Endothelial cell of hepatic sinusoid (primary cell): Measurements from ENCODE around the gene G6PC1.
"Not testable (repeated sequence)": the region's sequence is repeated elsewhere in the genome, so short reads cannot be mapped to it uniquely, and the experiment has no call there.

Source experiments
- in situ Hi-C: cut with HindIII; loops from 2 replicates; pipeline ENCODE4 v1.10.0; 2017; ENCODE audit warnings: low sequenced_read_pairs

G6PC1 gene

DNA sequence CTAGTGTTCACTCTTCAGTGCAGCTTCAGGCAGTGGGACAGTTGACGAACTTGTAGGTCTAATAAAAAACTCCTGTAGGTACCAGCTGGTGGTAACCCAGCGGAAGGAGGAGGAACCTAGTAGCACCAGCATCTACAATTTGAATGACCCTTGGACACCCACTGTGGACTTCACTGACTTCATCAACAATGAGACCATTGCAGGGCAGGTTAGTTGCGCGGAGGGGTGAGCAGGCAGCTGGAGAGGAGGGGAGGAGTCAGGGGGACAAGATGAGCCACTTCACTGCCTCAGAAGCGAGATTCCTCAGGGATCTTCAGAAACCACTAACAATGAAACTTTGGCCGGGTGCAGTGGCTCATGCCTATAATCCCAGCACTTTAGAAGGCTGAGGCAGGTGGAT is 27.3 kb upstream of the G6PC1 start:
- in situ Hi-C loops, result no loop called here

DNA sequence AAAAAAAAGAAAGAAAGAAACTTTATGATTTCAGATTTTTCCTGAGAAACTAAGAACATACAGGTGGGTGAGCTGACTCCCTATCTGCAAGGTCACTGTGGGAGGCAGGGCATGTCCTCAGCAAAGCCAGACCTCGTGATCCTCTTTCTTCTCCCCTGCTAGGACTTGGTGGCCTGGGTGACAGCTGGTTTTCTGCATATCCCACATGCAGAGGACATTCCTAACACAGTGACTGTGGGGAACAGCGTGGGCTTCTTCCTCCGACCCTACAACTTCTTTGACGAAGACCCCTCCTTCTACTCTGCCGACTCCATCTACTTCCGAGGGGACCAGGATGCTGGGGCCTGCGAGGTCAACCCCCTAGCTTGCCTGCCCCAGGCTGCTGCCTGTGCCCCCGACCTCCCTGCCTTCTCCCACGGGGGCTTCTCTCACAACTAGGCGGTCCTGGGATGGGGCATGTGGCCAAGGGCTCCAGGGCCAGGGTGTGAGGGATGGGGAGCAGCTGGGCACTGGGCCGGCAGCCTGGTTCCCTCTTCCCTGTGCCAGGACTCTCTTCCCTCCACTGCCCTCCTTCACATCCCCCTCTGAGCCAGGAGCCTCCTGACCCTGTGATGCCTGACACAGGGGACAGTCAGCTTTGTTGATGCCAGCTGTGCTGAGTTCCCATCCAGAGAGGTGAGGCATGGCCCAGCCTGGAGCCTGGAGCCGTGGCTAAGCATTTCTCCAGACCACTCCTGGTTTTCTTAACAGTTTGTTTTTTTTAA is 26.5 kb upstream of the G6PC1 start:
- in situ Hi-C loops, result not testable (repeated sequence)

GRCh38 chr17:42877037-42877436 is 23.6 kb upstream of the G6PC1 start:
- in situ Hi-C loops, result no loop called here

DNA sequence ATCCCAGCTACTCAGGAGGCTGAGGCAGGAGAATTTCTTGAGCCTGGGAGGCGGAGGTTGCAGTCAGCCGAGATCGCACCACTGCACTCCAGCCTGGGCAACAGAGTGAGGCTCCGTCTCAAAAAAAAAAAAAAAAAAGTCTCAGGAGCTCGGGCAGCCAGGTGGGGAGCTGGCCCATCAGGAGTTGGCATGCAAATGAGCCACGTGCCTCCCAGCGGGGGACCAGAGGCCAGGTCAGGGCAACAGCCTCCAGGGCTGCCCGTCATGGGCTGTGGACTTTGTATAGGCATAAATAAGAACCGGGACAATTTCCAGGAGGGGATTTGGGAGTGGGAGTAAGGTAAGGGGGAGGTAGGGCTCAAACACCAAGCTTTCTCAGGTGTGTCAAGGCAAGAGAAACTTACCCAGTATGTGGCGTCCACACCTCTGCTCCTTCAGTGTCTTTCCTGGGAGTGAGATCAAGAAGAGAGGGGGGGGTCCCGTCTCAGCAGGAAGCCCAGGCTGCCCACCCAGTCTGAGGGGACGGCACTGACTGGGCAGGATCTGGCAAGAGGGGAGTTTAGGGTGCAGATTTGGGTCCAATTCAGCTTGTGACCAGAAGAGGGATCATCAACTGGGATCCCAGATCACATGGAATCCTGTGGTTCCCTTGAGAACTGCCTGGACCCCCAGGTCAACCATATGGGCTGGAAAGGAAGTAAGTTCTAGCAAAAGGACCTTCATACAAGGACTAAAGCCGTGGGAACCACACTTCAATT is 22.3 kb upstream of the G6PC1 start:
- in situ Hi-C loops, result no loop called here

DNA sequence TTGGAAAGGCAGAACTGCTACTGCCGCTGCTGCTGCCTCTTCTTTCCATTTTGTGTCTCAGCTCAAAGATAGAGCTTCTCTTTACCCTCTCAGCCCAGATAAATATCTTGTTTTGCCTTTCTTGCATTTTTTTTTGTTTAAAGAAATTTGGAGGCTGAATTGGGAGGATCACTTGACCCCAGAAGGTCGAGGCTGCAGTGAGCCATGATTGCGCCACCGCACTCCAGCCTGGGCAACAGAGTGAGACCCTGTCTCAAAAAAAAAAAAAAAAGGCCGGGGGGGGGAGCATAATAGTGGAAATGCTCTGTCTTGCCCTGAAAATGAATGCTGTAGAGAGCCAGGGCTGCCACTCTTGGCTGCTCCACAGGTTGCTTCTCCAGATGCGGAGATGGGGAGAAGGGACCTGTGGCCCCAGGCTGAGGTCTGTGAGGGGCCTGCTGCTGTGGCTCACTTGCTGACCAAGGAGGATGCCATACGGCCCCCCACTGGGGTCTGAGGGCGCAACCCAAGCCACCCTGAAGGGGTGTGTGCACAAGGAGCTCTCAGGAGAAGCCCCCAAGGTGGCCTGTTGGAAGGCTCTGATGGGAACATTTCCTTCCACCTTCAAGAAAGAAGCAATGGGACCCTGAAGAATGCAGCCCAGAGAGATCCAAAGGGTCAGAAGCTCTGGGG is 21.5 kb upstream of the G6PC1 start:
- in situ Hi-C loops, result no loop called here

DNA sequence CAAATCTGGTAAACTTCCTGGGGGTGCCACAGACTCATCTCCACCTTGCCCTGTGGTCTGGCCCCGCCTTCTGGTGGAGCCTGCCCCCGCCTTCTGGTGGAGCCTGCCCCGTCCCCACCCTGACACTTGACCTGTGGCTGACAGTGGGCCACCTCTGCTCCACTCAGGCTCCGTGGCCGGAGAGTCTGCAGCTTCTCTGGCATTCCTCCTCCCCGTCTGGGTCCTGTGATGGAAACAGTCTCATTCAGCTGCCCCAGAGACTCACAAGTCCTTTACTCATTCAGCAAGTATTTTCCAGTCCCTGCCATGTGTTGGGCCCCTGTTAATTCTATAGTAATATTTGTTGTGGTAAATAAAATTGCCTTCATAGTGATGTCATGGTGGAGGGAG is 21.0 kb upstream of the G6PC1 start:
- in situ Hi-C loops, result no loop called here

- in situ Hi-C loops, result loop anchor here (10.0 kb wide), 2 partner anchors 66 to 196 kb away; partner anchors contain the start of genes CCR10 and CNTNAP1
Observed at GRCh38 chr17:42880776-42881310, 19.8 kb upstream of the G6PC1 start.

- in situ Hi-C loops, result loop anchor here (10.0 kb wide), 2 partner anchors 67 to 197 kb away; partner anchors contain the start of genes CCR10 and CNTNAP1
Observed at GRCh38 chr17:42881706-42882105, 18.9 kb upstream of the G6PC1 start.

DNA sequence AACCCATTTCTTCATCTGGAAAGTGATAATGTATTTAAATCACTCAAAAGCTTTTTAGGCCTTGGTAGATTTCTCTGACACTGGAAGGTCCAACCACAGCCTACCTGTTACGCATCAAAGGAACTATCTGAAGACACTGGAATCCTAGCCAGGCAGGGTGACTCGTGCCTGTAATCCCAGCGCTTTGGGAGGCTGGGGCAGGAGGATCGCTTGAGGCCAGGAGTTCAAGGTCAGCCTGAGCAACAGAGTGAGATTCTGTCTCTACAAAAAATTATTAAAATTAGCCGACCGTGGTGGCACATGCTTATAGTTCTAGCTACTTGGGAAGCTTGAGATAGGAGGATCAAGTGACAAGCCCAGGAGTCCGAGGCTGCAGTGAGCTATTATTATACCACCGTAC is 18.4 kb upstream of the G6PC1 start:
- in situ Hi-C loops, result loop anchor here (10.0 kb wide), 2 partner anchors 67 to 197 kb away; partner anchors contain the start of genes CCR10 and CNTNAP1

GRCh38 chr17:42883802-42884558 is 16.6 kb upstream of the G6PC1 start:
- in situ Hi-C loops, result loop anchor here (10.0 kb wide), 2 partner anchors 69 to 199 kb away; partner anchors contain the start of genes CCR10 and CNTNAP1

GRCh38 chr17:42885806-42886205 is 14.8 kb upstream of the G6PC1 start:
- in situ Hi-C loops, result loop anchor here (10.0 kb wide), 2 partner anchors 71 to 201 kb away; partner anchors contain the start of genes CCR10 and CNTNAP1

- in situ Hi-C loops, result loop anchor here (10.0 kb wide), 2 partner anchors 72 to 202 kb away; partner anchors contain the start of genes CCR10 and CNTNAP1
Observed at GRCh38 chr17:42886283-42887176, 14.1 kb upstream of the G6PC1 start.

GRCh38 chr17:42889809-42890208 is 10.8 kb upstream of the G6PC1 start:
- in situ Hi-C loops, result loop anchor here (5.0 to 10.0 kb wide), 3 partner anchors 33 to 205 kb away; partner anchors contain the start of genes CCR10 and CNTNAP1

DNA sequence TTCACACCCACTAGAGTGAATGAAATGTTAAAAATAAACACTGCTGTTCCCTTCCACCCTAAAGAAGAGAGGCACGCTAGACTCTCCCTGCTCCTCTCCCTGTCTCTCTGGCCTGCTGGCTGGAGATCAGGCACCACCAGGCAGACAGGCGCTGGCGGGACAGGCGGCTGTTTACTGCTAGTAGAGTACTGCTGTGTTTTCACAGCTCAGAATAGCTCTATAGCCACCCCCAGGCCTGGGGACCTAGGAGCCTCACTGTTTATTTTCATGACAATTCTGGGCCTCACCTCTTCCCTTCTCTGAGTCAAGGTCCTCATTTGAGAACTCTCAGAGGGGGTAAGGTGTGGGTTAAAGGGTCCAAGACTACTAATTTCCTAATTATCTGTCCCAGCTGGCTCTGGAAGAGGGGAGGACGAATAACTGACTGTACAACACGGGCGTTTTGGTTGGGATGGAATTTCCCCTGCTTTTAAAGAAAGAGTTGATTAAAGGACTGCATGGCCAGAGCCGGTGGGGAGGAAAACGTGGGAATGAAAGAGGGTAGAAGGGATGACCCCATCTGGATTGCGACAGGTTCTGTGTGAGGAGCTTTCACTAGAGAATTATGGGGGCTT is 9.0 kb upstream of the G6PC1 start:
- in situ Hi-C loops, result loop anchor here (5.0 kb wide), 1 partner anchor 34 kb away; no protein-coding TSS in a partner anchor

DNA sequence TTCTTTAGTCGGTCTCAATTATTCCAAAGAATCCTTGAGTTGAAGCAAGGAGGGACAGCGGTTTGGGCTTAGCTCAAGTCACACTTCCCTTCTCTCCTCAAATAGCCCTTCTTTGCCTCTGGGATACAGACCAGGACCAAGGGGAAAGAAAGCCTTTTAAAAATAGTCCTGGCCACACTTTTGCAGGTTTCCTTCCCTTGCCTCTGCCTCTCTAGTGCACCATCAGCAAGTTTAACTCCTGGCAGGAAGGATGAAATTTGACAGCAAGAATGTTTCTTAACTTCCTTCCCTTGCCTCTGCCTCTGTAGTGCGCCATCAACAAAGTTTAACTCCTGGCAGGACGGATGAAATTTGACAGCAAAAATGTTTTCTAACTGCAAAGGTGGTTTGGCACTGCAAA is 7.2 kb upstream of the G6PC1 start:
- in situ Hi-C loops, result loop anchor here (5.0 kb wide), 1 partner anchor 36 kb away; no protein-coding TSS in a partner anchor

DNA sequence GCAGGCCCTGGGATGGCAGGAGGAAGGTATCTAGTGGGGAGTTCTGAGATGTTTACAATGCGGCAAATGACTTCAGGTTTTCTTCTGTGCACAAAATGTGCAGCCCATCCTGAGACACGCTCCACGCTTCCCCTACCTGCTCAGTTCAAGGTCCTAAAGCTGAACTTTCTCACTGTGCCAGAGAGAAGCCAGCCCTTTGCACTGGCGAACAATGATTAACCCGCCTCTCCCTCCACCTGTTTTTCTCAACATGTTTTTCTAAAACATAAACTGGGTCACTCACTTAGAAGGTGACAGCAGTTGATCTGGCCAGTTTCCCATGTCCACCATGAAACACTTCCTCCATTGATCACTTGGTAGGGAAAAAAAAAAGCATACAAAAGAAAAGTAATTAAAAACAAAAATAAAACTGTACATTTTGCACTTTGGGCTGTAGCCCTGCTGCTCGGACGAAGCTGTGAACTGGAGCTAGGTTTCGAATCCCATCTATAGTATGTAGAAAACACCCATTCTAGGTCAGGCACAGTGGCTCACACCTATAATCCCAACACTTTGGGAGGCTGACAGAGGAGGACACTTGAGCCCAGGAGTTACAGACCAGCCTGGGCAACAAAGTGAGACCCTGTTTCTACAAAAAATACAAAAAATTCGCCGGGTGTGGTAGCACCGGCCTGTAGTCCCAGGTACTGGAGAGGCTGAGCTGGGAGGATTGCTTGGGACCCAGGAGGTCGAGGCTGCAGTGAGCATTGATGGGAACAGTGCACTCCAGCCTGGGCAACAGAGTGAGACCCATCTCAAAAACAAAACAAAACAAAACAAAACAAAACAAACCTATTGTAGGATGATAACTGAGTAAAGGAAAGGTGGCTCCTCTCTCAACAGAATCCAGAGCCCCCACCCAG is 6.1 kb upstream of the G6PC1 start:
- in situ Hi-C loops, result loop anchor here (5.0 kb wide), 1 partner anchor 37 kb away; no protein-coding TSS in a partner anchor

DNA sequence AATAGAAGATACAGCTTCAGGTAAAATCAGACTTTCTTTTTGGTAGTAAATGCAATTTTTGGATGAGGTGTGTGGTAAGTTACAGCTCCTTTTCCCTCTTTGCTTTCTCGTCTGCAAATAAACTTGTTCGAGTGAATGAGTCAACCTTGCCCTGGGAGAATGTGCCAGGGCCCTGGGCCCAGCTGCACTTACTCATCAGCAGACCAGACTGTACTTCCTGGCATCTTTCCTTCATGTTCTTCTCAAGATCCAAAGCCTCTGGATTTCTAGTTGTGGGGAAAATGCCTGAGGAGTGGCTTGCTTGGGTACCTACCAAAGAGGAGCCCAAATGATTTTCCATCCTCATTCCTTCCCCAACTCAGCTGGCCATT is 5.4 kb upstream of the G6PC1 start:
- in situ Hi-C loops, result no loop called here
